K562 (cell line): ENCODE data around the gene AGFG2. TPM values are rescaled to one million over a fixed set of nuclear protein-coding genes. Genes with fewer than 3 reads are reported as not detected.

Experiments used
- CBX5 ChIP-seq: IDR thresholded peaks from 2 replicates; pipeline ENCODE4 v1.6.1; 2014; ENCODE audit warnings: low read depth, borderline replicate concordance
- CEBPZ ChIP-seq: fragments of 150-350 bp; IDR thresholded peaks from 2 replicates; pipeline ENCODE4 v1.6.1; 2014; ENCODE audit warnings: low read depth, mild to moderate bottlenecking, low read length, borderline replicate concordance
- DPF2 ChIP-seq: fragments of 450-650 bp; IDR thresholded peaks from 2 replicates; pipeline ENCODE4 v1.6.1; 2016
- E2F6 ChIP-seq, 2 experiments: IDR thresholded peaks; 2 replicates each; pipeline ENCODE4 v1.6.1; 2011; ENCODE audit warnings: borderline replicate concordance in 1 of 2, control low read depth in 1 of 2, low read depth in 1 of 2, low read length in 1 of 2, mild to moderate bottlenecking in 1 of 2, mixed read lengths in 1 of 2, moderate library complexity in 1 of 2; ENCODE audit not compliant: insufficient read depth in 1 of 2, insufficient read length in 1 of 2, poor library complexity in 1 of 2, severe bottlenecking in 1 of 2; ENCODE audit errors: extremely low read depth in 1 of 2
- ETS1 ChIP-seq: conservative IDR thresholded peaks from 2 replicates; pipeline ENCODE4 v1.6.1; 2011; ENCODE audit warnings: low read depth, mild to moderate bottlenecking, low read length; ENCODE audit not compliant: control insufficient read depth
- GABPB2 ChIP-seq: fragments of 250-450 bp; sonication (Bioruptor Pico); conservative IDR thresholded peaks from 2 replicates; pipeline ENCODE4 v1.5.1; 2021; ENCODE audit warnings: mild to moderate bottlenecking
- GATAD2B ChIP-seq: fragments of 450-650 bp; IDR thresholded peaks from 2 replicates; pipeline ENCODE4 v1.6.1; 2017; ENCODE audit warnings: mild to moderate bottlenecking, borderline replicate concordance
- GTF2A2 ChIP-seq: IDR thresholded peaks from 2 replicates; pipeline ENCODE4 v1.6.1; 2016; ENCODE audit warnings: mild to moderate bottlenecking, missing genetic modification characterization, missing compliant biosample characterization
- GTF2B ChIP-seq: IDR thresholded peaks from 2 replicates; pipeline ENCODE4 v1.6.1; 2011; ENCODE audit not compliant: insufficient read length; ENCODE audit errors: extremely low read depth
- HLTF ChIP-seq: fragments of 450-650 bp; IDR thresholded peaks from 2 replicates; pipeline ENCODE4 v1.6.1; 2016
- KAT2B ChIP-seq: IDR thresholded peaks from one replicate; pipeline ENCODE4 v1.6.1; 2012; ENCODE audit warnings: low read depth, mild to moderate bottlenecking, control low read depth, inconsistent platforms, low read length, moderate library complexity
- MLX ChIP-seq, 2 experiments: fragments of 450-650 bp in 1 of 2; sonication (generic) in 1 of 2; formaldehyde crosslinking; conservative IDR thresholded peaks; 2 replicates each; pipeline versions ENCODE4 v1.4.0 to v1.8.1; 2020 to 2022; ENCODE audit warnings: mild to moderate bottlenecking in 1 of 2, missing genetic modification reagents in 1 of 2
- NCOA2 ChIP-seq, 2 experiments: fragments of 450-650 bp; IDR thresholded peaks; 2 replicates each; pipeline ENCODE4 v1.6.1; 2018; ENCODE audit warnings: mild to moderate bottlenecking in 2 of 2, moderate library complexity in 1 of 2; ENCODE audit not compliant: partially characterized antibody in 2 of 2
- NCOR1 ChIP-seq: fragments of 450-650 bp; IDR thresholded peaks from 2 replicates; pipeline ENCODE4 v1.6.1; 2016; ENCODE audit warnings: mild to moderate bottlenecking, moderate library complexity
- POLR2A ChIP-seq: fragments of 450-650 bp; conservative IDR thresholded peaks from 2 replicates; pipeline ENCODE4 v1.6.1; 2016
- SMARCB1 ChIP-seq: IDR thresholded peaks from 2 replicates; pipeline ENCODE4 v1.6.1; 2011; ENCODE audit warnings: improper control_type of control experiment, low read depth; ENCODE audit not compliant: insufficient read length
- TAF1 ChIP-seq: IDR thresholded peaks from 2 replicates; pipeline ENCODE4 v1.6.1; 2011; ENCODE audit warnings: mild to moderate bottlenecking, low read length, moderate library complexity; ENCODE audit not compliant: insufficient read depth, control insufficient read depth, severe bottlenecking; ENCODE audit errors: extremely low read depth
- TEAD2 ChIP-seq: fragments of 450-650 bp; IDR thresholded peaks from 2 replicates; pipeline ENCODE4 v1.6.1; 2016; ENCODE audit warnings: missing genetic modification characterization, control low read depth, missing compliant biosample characterization
- ZBED1 ChIP-seq: IDR thresholded peaks from 2 replicates; pipeline ENCODE4 v1.6.1; 2014
- polyA plus RNA-seq, 8 experiments: library from polyadenylated mRNA; depleted of rRNA in 4 of 8; stranded (reverse) in 5 of 8; unstranded in 3 of 8; fragments of >200 nt; fragmentation: Nextera tagmentation in 2 of 8; fragmentation: Illumina TruSeq in 1 of 8; extraction: Ambion mirVana in 2 of 8; extraction: Trizol in 1 of 8; gene quantifications; 2 replicates each; pipeline versions ENCODE4 v1.2.1 to v1.2.3, GENCODE V29; 2011 to 2014; ENCODE audit warnings: inconsistent platforms in 1 of 8, missing spikeins in 1 of 8
- total RNA-seq, 7 experiments: library from RNA; depleted of rRNA in 6 of 7; stranded (reverse); fragments of >200 nt in 6 of 7; fragmentation: Illumina TruSeq in 2 of 7; extraction: Trizol in 2 of 7; gene quantifications; 2 replicates each; pipeline versions ENCODE4 v1.2.1 to v1.2.3, GENCODE V29; 2011 to 2021; ENCODE audit warnings: low replicate concordance in 1 of 7
- TF ChIP-seq, protein P1 (sequence below): fragments of 250-450 bp; sonication (Bioruptor Pico); IDR thresholded peaks from 2 replicates; pipeline ENCODE4 v1.5.0; 2021

Gene AGFG2
- total and polyA plus RNA-seq, 9 of the 15 experiments (the other 6 are each of a cell fraction or from before 2014, with no cell fraction given) = 0.31 to 23.1 (median 6.5) TPM

- peak; percentile 20 to 90 for TF ChIP-seq E2F6 (IDR thresholded peaks at IDR 0.05; ENCODE audit: borderline replicate concordance in 1 of 2, extremely low read depth in 1 of 2, insufficient read depth in 1 of 2, insufficient read length in 1 of 2, low read depth in 1 of 2, low read length in 1 of 2, poor library complexity in 1 of 2, severe bottlenecking in 1 of 2)
- TF ChIP-seq TAF1 = no peak
- no peak for TF ChIP-seq GATAD2B
- no peak for TF ChIP-seq KAT2B
- TF ChIP-seq ZBED1 = 0 out of 2 replicates have a peak, but pooled peaks have one; percentile 36
- TF ChIP-seq TEAD2 (tag) = no peak
- no peak for TF ChIP-seq GABPB2 (CRISPR knock-in tag)
- TF ChIP-seq DPF2 = no peak
- no peak for TF ChIP-seq GTF2A2
- no peak for TF ChIP-seq HLTF
- TF ChIP-seq, protein P1, sequence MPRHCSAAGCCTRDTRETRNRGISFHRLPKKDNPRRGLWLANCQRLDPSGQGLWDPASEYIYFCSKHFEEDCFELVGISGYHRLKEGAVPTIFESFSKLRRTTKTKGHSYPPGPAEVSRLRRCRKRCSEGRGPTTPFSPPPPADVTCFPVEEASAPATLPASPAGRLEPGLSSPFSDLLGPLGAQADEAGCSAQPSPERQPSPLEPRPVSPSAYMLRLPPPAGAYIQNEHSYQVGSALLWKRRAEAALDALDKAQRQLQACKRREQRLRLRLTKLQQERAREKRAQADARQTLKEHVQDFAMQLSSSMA (CRISPR knock-in tag) = no peak
- TF ChIP-seq GTF2B = no peak
- TF ChIP-seq SMARCB1 = no peak
- TF ChIP-seq NCOA2 (IDR thresholded peaks at IDR 0.05; ENCODE audit: partially characterized antibody in 2 of 2) = no peak
- TF ChIP-seq CEBPZ = no peak
- TF ChIP-seq CBX5 = no peak
- peak; percentile 69 for TF ChIP-seq ETS1
- TF ChIP-seq POLR2A = no peak
- TF ChIP-seq MLX (CRISPR knock-in tag; conservative IDR thresholded peaks at IDR 0.05) = no peak
- no peak for TF ChIP-seq NCOR1
Measured at GRCh38 chr7:100604976-100605911, 66.2 kb downstream of the AGFG2 start (continued).
